Glomerular visceral epithelial cell (primary cell): ENCODE measurements around the gene GPAT2.
A peak's percentile ranks its signal among the peaks of the same experiment; 100 is the strongest.
"Not testable (repeated sequence)": the region's sequence is repeated elsewhere in the genome, so short reads cannot be mapped to it uniquely, and the experiment has no call there.

Experiments
- DNase-seq: peaks from one replicate; pipeline ENCODE4 v3.0.0-alpha.2; 2016; ENCODE audit errors: extremely low spot score

Gene GPAT2

GRCh38 chr2:96064760-96065159 is 30.0 kb upstream of the GPAT2 start:
- not testable (repeated sequence) for DNase-seq

- DNase-seq: not testable (repeated sequence)
These were observed 29.4 kb upstream of the GPAT2 start for GRCh38 chr2:96064047-96064675.

DNA sequence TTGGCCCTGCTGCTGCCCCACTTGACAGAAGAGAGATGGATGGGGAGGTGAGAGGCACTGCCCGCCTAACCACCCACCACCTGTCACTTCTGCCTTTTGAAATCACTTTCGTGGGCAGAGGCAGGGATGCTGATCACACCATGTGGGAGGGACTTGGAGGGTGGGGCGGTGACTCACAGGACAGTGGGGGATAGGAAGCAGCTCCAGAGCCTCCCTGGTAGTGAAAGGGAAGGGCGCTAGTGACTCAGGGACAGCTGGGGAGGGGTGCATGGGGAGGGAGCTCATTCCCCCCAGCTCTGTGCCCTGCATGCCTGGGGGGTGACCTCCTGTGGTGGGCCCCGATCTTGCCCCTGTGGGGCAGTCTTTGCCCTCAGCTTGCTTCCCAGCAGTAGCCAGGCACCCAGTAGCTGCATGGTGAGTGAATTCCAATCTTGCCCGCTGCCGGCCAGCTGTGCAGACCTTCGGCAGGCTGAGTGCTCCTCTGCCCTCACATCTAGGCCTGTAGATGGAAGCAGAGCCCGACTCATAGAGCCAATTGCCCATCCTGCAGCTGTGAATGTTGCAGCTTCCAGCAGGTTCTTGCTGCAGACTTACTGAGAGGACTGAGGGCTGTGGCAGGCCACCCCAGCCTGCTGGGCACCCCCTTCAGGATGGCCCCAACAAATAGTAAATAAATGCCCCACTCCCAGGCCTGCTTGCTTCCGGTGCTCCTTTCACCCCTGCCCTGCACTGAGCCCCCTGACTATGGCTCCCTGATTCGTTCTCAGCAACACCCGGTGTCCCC is 28.6 kb upstream of the GPAT2 start:
- DNase-seq: peak; percentile 85

DNA sequence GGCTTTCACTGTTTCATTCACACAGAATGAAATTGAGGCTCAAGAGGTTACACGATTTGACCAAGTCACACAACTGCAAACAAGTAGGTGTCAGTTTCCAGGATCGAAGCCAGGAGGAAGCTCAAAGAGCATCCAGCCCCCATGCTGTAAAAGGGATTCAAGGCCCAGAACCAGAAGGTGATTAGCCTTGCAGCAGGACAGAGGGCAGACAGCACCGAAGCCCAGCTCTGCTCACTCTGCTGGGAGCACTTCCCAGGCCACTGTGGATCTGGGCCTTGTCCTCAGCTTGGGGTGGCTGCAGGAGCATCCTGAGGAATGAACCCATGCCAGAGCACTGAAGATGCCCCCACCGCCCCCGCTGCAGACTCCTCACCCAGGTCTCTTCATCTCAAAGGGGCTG is 27.8 kb upstream of the GPAT2 start:
- DNase-seq: not testable (repeated sequence)

DNA sequence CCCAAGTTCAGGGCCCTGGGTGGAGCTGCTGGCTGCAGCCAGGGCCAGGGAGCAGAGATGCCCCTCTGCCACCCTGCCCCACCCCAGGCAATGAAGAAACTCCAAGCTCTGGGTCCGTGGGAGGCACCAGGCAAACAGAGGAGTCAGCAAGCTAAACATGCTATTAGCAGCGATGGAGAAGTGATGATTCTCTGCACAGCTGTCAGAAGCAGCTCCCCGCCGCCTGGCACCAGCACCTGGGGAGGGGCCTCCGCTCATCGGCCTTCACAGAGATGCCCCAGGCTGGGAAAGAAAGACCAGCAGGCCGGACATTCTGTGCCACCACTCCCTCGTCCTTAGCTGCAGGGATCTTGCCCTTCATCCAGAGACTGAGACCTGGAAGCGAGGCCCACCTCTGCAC is 27.2 kb upstream of the GPAT2 start:
- not testable (repeated sequence) for DNase-seq

DNA sequence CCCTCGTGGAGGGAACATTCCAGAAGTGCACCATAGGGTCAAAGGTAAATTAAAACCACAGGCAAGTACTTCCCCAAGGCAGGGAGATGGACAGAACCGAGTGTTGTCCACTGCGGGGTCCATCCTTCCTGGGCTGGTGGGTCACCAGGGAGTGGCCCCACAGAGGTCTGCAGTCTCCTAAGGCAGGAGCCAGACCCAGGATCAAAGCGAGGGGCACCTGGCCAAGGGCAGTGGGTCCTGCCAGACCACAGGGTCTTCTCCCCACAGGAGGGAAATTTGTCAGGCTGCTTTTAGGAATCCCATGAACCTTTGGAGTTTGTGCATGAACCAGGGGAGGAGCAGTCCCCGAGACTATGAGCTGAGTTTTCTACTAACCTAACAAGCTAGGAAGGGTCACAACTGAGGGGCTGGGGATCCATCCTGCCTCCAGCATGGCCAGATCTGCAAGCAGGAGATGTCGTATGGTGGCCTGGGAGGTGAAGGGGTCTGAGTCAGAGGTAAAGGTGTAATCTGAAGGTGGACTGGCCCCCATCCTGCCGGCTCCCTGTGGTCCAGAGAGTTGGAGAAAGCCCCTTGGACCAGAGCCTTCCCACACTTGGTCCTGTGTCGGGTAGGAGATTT is 26.6 kb upstream of the GPAT2 start:
- DNase-seq: not testable (repeated sequence)

DNA sequence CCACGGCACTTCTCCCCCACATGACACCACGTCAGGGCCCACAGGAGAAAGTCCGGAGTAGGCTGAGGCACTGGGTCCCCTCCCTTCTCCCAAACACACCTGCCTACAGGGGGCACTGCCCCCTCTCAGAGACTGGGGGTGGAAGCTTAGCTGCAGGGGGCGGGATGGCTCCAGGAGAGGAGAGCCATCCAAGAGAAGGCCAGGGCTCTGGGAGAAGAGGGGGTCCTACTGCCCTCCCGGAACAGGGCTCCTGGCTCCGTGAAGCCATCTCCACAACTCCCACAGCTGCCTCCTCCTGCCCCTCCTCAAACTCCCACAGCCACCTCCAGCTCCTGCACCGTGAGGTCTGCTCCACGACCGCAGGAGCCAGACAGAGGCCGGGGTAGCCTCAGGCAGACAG is 25.6 kb upstream of the GPAT2 start:
- DNase-seq: not testable (repeated sequence)

DNA sequence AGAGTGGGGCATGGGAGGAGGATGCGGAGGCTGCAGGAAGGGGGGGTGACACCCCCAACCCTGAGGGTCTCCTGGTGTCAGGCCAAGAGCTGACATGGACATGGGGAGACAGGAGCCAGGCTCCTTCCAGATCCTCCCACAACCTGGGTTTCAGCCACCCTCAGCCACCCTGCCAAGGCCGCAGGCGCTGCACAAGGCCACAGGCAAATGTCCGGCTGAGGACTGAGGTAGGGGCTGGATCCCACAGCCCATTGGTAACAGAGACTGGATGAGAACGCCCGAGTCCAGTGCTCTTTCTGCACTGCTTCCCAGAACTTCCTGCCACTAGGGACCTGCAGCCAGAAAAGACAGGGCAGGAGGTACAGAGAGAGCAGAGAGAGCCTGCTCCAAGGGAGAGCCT is 24.7 kb upstream of the GPAT2 start:
- not testable (repeated sequence) for DNase-seq

DNA sequence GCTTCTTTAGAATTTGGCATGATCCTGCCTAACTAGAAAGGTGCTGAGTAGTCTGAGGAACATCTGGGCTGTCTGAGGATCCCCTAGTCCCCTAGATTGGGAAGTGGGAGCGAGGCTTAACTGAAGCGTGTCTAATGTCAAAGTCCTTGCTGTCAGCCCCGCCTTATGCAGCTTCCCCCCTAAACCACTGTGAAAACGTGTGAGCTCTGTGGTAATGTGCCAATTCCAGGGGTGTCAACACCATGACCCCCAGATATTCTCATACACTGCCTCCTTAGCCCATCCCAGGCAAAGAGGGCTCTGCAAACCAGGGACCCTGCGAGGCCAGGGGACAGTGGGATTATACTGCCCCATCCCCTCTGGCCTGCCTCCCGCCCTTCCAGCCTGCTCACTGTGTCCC is 21.1 kb upstream of the GPAT2 start:
- DNase-seq: not testable (repeated sequence)

- not testable (repeated sequence) for DNase-seq
These were observed 19.8 kb upstream of the GPAT2 start for GRCh38 chr2:96054537-96054936.

DNA sequence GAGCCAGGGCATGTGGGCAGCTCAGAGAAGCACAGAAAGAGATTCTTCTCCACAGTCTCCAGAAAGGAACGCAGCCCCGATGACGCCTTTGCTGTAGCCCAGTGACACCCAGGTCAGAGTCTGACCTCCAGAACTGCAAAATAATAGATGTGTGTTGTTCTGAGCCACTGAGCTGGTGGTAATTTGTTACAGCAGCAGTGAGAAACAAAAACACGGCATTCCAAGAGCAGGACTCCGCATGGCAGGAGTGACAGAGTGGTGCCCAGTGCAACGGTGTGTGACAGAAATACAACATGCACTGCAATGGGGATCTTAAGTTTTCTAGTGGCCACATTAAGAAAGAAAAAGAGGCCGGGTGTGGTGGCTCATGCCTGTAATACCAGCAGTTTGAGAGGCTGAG is 18.7 kb upstream of the GPAT2 start:
- DNase-seq: not testable (repeated sequence)

DNA sequence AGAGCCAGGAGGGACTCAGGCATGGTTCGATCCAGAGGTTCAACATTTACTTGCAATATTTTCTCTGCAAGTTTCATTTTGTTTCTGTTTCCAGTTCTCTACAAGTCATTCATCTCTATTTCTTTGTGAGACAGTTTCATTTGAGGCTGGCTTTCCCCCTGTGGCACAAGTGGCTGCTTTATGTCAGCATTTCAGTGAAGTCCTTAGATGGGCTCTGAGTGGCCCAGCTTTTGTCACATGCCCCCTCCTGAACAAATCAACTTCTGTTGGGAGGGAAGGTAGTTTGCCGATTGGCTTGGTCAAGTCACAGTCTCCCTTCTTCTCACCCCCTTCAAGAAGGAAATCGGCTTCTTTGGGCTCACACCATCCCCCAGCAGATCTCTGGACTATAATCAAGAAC is 17.9 kb upstream of the GPAT2 start:
- not testable (repeated sequence) for DNase-seq

DNA sequence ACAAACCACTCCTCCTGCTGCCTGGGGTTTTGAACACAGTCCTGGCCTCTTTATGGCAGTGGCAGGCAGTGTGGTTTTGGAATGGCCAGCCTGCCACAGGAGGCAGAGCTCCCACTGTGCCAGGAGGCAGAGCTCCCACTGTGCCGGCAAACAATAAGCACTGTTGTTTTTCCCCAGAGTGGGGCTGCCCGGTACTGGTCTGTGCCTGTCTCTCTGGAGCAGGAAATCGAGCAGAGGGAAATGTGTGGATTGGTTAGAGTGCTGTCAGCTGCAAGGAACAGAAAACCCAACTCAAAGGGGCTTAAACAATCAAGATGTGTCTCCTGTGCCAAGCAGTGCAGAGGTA is 15.2 kb upstream of the GPAT2 start:
- DNase-seq: not testable (repeated sequence)

- DNase-seq: not testable (repeated sequence)
These were observed 14.6 kb upstream of the GPAT2 start for GRCh38 chr2:96049049-96049916.

DNA sequence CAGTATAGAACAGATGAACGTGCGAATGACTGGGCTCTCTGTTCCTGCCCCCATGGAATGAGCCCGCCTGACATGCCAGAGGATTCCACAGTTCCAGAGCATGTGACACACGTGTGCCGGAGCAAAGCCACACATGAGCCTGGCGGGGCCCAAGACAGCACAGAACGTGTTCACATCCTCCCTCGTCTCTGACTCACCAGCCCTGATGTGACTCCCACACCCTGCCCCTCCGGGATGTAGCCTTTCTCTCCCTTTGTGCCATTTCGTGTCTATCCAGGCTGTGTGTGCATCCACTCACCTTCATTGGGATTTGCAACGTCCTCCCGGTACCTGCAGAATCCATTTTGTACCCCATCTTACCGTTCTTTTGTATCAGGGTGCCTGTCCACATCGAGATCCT is 838 bp upstream of the GPAT2 start:
- DNase-seq: not testable (repeated sequence)

- not testable (repeated sequence) for DNase-seq
These were observed 719 bp downstream of the GPAT2 start for GRCh38 chr2:96033997-96034396.

- DNase-seq: not testable (repeated sequence)
These were observed 6.9 kb downstream of the GPAT2 start for GRCh38 chr2:96027725-96028325.

GRCh38 chr2:96025755-96026154 is 9.0 kb downstream of the GPAT2 start:
- DNase-seq: not testable (repeated sequence)

DNA sequence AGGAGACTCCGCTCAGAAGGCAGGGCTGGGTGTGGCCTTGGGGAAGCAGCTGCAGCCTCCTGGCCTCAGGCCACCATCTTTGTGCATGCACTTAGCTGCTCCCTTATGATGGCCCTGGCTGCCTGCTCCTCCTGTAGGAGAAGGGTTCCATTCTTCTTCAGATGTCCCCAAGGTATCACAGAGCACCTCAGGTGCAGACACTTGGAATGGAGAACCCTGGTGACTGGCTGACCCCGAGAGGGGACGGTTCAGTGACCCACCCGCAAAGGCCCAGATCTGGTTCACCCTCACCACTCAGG is 9.6 kb downstream of the GPAT2 start:
- no peak for DNase-seq

DNA sequence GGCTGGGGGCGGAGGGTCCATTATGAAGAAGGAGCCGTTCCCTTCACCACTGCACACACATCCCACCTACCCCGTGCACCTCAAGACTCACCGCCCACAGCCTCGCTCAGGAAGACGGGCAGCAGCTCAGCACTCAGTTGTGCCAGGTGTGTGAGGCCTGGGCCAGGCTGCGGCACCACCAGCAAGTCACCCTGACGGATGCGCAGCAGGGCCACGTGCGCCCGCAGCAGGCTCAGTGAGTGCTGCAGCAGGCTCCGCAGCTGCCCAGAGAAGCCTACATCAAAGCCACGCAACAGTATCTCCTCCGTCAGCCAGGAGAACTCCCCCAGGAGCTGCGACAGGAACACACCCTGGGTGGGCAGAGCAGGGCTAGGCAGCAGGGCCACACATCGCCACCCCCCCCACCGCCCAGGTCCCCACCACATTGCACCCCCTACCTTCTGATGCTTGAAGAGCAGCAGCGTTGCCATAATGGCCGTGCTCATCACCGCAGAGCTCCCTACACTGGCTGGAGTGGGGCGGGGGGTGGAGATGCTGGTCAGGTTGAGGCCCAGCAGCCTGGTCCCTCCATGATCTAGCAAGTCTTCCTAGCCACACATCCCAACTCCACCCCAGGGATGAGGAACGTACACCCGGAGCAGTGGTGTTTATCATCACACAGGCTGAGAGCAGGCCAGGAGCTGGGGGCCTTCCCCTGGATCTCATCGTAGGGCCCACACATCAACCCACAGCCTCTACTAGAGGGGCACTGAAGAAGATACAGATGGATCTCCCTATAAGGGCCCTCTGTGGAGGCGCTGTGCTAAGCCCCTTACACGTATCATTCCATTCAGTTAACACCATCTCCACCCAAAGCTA is 10.2 kb downstream of the GPAT2 start:
- DNase-seq: no peak

DNA sequence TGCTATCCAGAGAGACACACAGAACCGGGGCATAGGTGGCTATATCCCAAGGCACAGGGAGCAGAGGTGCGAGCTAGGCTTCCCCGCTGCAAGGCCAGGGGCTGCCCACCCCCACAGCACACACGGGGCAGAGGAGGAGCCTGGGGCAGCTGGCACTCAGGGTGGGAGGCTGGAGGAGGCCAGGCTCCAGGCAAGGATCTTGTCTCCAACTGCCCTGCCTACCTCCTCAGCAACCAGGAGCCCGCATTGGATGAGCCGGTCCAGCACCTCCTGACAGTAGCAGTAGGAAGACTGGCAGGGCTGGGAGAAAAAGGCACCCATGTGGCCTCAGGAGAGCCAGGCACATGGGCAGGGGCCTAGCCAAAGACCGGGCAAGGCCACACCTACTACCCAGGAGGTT is 11.0 kb downstream of the GPAT2 start:
- not testable (repeated sequence) for DNase-seq
